ENCODE results near the gene QSOX1.

DNA sequence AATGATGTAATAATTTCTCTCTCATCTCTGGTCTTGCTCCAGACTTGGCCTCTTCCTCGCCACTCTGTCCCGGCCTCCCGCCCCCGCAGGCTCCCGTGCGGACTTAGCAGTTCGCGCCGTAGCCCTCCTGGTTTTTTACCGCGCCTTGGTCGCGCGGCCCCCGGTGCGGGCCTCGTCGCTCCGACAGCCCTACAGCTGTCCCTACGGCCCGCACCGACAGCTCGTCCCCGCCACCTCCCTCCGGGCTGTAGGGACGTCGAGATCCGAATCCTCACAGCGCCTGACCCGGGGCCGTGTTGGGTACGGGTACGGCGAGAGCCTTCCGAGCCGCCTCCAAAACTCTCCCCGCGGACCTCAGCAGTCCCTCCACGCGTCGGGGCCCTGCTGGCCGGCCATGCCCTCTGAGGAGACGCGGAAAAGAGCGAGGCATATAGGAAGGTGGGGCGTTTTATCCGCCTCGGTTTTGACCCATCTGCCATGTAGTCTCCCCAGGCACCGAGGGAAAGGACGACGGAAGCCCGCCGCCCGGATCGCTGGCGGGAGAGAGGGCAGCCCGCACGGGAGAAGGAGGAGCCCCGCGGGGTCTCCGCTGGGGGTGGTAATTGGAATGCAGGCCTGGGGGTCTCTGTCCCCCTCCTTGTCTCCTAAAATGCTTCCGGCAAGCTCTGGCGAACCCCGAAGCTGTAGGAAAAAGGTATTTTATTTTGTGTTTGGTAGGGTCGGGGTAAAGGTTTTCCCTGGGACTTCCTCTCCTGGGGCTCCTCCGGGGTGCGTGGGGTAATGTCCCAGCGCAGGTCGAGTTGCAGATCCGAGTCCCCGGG lies 78.7 kb downstream of the QSOX1 start:
- TF ChIP-seq, protein P1, sequence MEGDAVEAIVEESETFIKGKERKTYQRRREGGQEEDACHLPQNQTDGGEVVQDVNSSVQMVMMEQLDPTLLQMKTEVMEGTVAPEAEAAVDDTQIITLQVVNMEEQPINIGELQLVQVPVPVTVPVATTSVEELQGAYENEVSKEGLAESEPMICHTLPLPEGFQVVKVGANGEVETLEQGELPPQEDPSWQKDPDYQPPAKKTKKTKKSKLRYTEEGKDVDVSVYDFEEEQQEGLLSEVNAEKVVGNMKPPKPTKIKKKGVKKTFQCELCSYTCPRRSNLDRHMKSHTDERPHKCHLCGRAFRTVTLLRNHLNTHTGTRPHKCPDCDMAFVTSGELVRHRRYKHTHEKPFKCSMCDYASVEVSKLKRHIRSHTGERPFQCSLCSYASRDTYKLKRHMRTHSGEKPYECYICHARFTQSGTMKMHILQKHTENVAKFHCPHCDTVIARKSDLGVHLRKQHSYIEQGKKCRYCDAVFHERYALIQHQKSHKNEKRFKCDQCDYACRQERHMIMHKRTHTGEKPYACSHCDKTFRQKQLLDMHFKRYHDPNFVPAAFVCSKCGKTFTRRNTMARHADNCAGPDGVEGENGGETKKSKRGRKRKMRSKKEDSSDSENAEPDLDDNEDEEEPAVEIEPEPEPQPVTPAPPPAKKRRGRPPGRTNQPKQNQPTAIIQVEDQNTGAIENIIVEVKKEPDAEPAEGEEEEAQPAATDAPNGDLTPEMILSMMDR (IDR thresholded peaks at IDR 0.05; ENCODE audit: insufficient read depth, low read length, poor library complexity, severe bottlenecking) = no peak
- no peak for TF ChIP-seq EZH2phosphoT487 (conservative IDR thresholded peaks at IDR 0.05; ENCODE audit: low read length)

All from SU-DHL-6 (cell line).